Measurements from ENCODE around the gene CCDC88C. TPM values are rescaled to one million over a fixed set of nuclear protein-coding genes. Genes with fewer than 3 reads are reported as not detected.

Gene CCDC88C
- total and polyA plus RNA-seq, 2 experiments from 2014 or later: 23.6 to 60.7 TPM

GRCh38 chr14:91329486-91330014 is 88.1 kb downstream of the CCDC88C start:
- peaks cover 8% of the 10 kb centered on the region for H3K27me3 Mint-ChIP-seq (ENCODE audit: insufficient read depth, low read depth, poor library complexity)
- Histone ChIP-seq H3K4me1 (ENCODE audit: insufficient read depth) (no peaks in the 10 kb centered on the region), H3K4me2 (no peak overlapping the region), H3K27me3 (ENCODE audit: insufficient read depth) (no peaks in the 10 kb centered on the region), H3K36me3 (ENCODE audit: insufficient read depth) (no peaks in the 10 kb centered on the region; the same call in 1 of the 2 replicates), H3K27ac (ENCODE audit: low read depth) (no peak overlapping the region), H3K9me2 (ENCODE audit: insufficient read depth) (no peaks in the 10 kb centered on the region), H4K20me1 (replicated peaks; ENCODE audit: insufficient read depth) (no peaks in the 10 kb centered on the region), H3F3A (replicated peaks; ENCODE audit: low read depth) (no peaks in the 10 kb centered on the region), H2AFZ (no peak overlapping the region), H3K79me2 (replicated peaks; ENCODE audit: insufficient read depth) (no peaks in the 10 kb centered on the region), H3K4me3 (no peak overlapping the region)
- peaks cover 12% of the 10 kb centered on the region; the same call in 2 of the 3 replicates for H3K36me3 Mint-ChIP-seq (ENCODE audit: low read depth)
- no peak for ATAC-seq
- H3K4me1 Mint-ChIP-seq: peaks cover 2% of the 10 kb centered on the region; the same call in 2 of the 3 replicates
- no peak overlapping the region for H3K4me3 Mint-ChIP-seq
- no peaks in the 10 kb centered on the region for H3K9me3 Mint-ChIP-seq
- TF ChIP-seq ZNF331 (CRISPR knock-in tag; IDR thresholded peaks at IDR 0.05; ENCODE audit: low read depth) (no peak), STAT1 (IDR thresholded peaks at IDR 0.05; ENCODE audit: unreplicated experiment) (no peak), JUNB (IDR thresholded peaks at IDR 0.05; ENCODE audit: unreplicated experiment) (no peak), ZNF114 (CRISPR knock-in tag; IDR thresholded peaks at IDR 0.05) (no peak), EZH2phosphoT487 (IDR thresholded peaks at IDR 0.05; ENCODE audit: unreplicated experiment) (no peak)
- DNase-seq (ENCODE audit: low spot score): no peak
- 0 out of 2 replicates have a peak overlapping the region, but pooled peaks have one; percentile 26 for H3K27ac Mint-ChIP-seq

GRCh38 chr14:91328313-91329050 is 89.1 kb downstream of the CCDC88C start:
- H3K4me3 ChIP-seq: no peak overlapping the region
- H3K4me3 Mint-ChIP-seq: no peak overlapping the region
- peaks cover 9% of the 10 kb centered on the region; the same call in 2 of the 3 replicates for H3K4me1 Mint-ChIP-seq
- H3K4me1 ChIP-seq (ENCODE audit: insufficient read depth): no peaks in the 10 kb centered on the region; the same call in 1 of the 2 replicates
- no peak overlapping the region for H3K27ac ChIP-seq (ENCODE audit: low read depth)
- no peaks in the 10 kb centered on the region; the same call in 1 of the 2 replicates for H3K36me3 ChIP-seq (ENCODE audit: insufficient read depth)
- no peaks in the 10 kb centered on the region for H3F3A ChIP-seq (replicated peaks; ENCODE audit: low read depth)
- no peaks in the 10 kb centered on the region for H3K27me3 ChIP-seq (ENCODE audit: insufficient read depth)
- H3K79me2 ChIP-seq (replicated peaks; ENCODE audit: insufficient read depth): no peaks in the 10 kb centered on the region
- no peaks in the 10 kb centered on the region for H4K20me1 ChIP-seq (replicated peaks; ENCODE audit: insufficient read depth)
- no peaks in the 10 kb centered on the region for H3K9me3 Mint-ChIP-seq
- no peak overlapping the region for H3K27ac Mint-ChIP-seq
- peaks cover 18% of the 10 kb centered on the region; the same call in 2 of the 3 replicates for H3K36me3 Mint-ChIP-seq (ENCODE audit: low read depth)
- peaks cover 10% of the 10 kb centered on the region for H3K27me3 Mint-ChIP-seq (ENCODE audit: insufficient read depth, low read depth, poor library complexity)
- no peak overlapping the region for H3K4me2 ChIP-seq
- ATAC-seq: no peak
- no peaks in the 10 kb centered on the region for H3K9me2 ChIP-seq (ENCODE audit: insufficient read depth)
- DNase-seq (ENCODE audit: low spot score): no peak
- no peak overlapping the region for H2AFZ ChIP-seq
- TF ChIP-seq ETS1 (IDR thresholded peaks at IDR 0.05) (no peak), CTCF (conservative IDR thresholded peaks at IDR 0.05; ENCODE audit: low read depth in 2 of 2) (no peak), EZH2 (IDR thresholded peaks at IDR 0.05; ENCODE audit: low read depth, unreplicated experiment) (no peak), ZNF114 (CRISPR knock-in tag; IDR thresholded peaks at IDR 0.05) (no peak), ZNF331 (CRISPR knock-in tag; IDR thresholded peaks at IDR 0.05; ENCODE audit: low read depth) (no peak), STAT1 (IDR thresholded peaks at IDR 0.05; ENCODE audit: unreplicated experiment) (no peak), JUNB (IDR thresholded peaks at IDR 0.05; ENCODE audit: unreplicated experiment) (no peak), POLR2AphosphoS5 (IDR thresholded peaks at IDR 0.05; ENCODE audit: low read depth) (no peak), REST (IDR thresholded peaks at IDR 0.05; ENCODE audit: unreplicated experiment) (no peak), NANOG (IDR thresholded peaks at IDR 0.05; ENCODE audit: borderline replicate concordance) (no peak), EZH2phosphoT487 (IDR thresholded peaks at IDR 0.05; ENCODE audit: unreplicated experiment) (no peak), CREB1 (CRISPR knock-in tag; IDR thresholded peaks at IDR 0.05; ENCODE audit: low read depth) (no peak)
